GM21390 (cell line): ENCODE data around the gene DYSF.
"Not testable (repeated sequence)": the region's sequence is repeated elsewhere in the genome, so short reads cannot be mapped to it uniquely, and the experiment has no call there.

ENCODE experiments used
- ATAC-seq: cut with Tn5 transposase; IDR thresholded peaks from one replicate; pipeline ENCODE4 v1.9.1; 2021; ENCODE audit not compliant: unreplicated experiment

The DYSF gene

GRCh38 chr2:71633086-71633485 is 179.7 kb downstream of the DYSF start:
- ATAC-seq: no peak

- ATAC-seq: no peak
Measured at GRCh38 chr2:71634567-71634966, 181.2 kb downstream of the DYSF start.

- ATAC-seq: no peak
Measured at GRCh38 chr2:71635798-71636197, 182.4 kb downstream of the DYSF start.

- ATAC-seq: no peak
Measured at GRCh38 chr2:71637168-71637567, 183.8 kb downstream of the DYSF start.

GRCh38 chr2:71637736-71638135 is 184.4 kb downstream of the DYSF start:
- no peak for ATAC-seq

- ATAC-seq: no peak
Measured at GRCh38 chr2:71639735-71640134, 186.4 kb downstream of the DYSF start.

- ATAC-seq: no peak
Measured at GRCh38 chr2:71640489-71640888, 187.1 kb downstream of the DYSF start.

GRCh38 chr2:71643674-71644357 is 190.5 kb downstream of the DYSF start:
- no peak for ATAC-seq

- ATAC-seq: no peak
Measured at GRCh38 chr2:71646028-71646427, 192.7 kb downstream of the DYSF start.

- no peak for ATAC-seq
Measured at GRCh38 chr2:71647356-71647755, 194.0 kb downstream of the DYSF start.

GRCh38 chr2:71655498-71655897 is 202.1 kb downstream of the DYSF start:
- ATAC-seq: no peak

GRCh38 chr2:71658256-71658655 is 204.9 kb downstream of the DYSF start:
- ATAC-seq: not testable (repeated sequence)

- no peak for ATAC-seq
Measured at GRCh38 chr2:71658771-71659170, 205.4 kb downstream of the DYSF start.

- ATAC-seq: no peak
Measured at GRCh38 chr2:71659868-71660518, 206.6 kb downstream of the DYSF start.

GRCh38 chr2:71661782-71662181 is 208.4 kb downstream of the DYSF start:
- ATAC-seq: no peak

- no peak for ATAC-seq
Measured at GRCh38 chr2:71662665-71663394, 209.5 kb downstream of the DYSF start.

- no peak for ATAC-seq
Measured at GRCh38 chr2:71664161-71664560, 210.8 kb downstream of the DYSF start.

- ATAC-seq: no peak
Measured at GRCh38 chr2:71665168-71666093, 212.1 kb downstream of the DYSF start.

GRCh38 chr2:71666094-71666474 is 212.7 kb downstream of the DYSF start:
- ATAC-seq: no peak

- ATAC-seq: no peak
Measured at GRCh38 chr2:71667256-71668182, 214.2 kb downstream of the DYSF start.
